ENCODE data around the gene PPTC7.
"Not testable (repeated sequence)": the region's sequence is repeated elsewhere in the genome, so short reads cannot be mapped to it uniquely, and the experiment has no call there.

PPTC7 gene

DNA sequence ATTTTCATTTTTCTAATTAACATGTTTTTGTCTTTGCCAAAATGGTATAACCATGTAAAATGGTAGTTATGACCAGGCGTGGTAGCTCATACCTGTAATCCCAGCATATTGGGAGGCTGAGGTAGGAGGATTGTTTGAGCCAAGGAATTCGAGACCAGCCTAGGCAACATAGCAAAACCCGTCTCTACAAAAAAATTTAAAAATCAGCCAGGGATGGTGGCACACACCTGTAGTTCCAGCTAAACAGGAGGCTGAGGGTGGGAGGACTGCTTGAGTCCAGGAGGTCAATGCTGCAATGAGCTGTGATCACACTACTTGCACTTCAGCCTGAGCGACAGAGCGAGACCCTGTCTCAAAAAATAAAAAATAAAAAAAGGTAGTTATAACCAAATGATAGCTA, 23.1 kb downstream of the PPTC7 start:
- DNase-seq: no peak

DNA sequence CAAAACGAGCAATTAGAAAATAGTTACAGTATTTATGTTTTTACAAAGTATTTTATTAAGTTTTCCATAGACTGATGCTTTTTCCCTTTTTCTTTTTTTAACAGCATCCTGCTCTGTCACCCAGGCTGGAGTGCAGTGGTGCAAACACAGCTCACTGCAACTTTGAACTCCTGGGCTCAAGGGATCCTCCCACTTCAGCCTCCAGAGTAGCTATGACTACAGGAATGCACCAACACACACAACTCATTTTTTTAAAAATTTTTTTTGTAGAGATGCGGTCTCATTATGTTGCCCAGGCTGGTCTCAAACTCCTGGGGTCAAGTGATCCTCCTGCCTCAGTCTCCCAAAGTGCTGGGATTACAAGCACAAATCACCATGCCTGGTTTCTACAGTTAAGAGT, 24.2 kb downstream of the PPTC7 start:
- DNase-seq: not testable (repeated sequence)

DNA sequence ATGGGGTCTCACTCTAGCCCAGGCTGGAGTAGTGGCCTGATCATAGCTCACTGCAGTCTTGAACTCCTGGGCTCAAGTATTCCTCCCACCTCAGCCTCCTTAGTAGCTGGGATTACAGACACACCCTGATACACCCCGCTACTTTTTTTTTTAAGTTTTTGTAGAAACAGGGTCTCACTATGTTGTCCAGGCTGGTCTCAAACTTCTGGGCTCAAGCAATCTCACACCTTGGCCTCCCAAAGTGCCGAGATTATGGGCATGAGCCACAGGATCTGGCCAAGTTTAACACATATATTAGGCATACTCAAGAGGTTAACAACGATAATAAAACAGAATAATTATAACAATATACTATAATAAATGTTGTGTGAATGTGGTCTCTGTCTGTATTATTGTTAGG, 25.8 kb downstream of the PPTC7 start:
- DNase-seq: no peak

DNA sequence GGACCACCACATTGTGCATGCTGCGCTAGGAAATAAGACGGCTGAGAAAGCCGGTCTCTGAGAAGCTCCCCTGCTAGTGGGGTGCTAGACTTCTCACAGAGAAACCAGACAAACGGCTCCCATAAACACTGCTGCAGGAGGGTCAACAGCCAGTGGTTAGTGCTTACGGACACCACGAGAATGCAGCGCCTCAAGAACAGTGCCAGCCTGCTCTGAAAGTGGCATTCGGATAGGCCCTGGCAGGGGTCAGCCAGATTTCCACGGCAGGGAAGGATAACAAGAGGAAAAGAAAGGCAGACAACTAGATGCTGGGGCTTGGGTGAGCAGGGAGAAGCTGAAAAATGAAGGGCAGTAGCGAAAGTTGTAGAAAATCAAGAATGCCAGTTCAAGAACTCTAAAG, 26.4 kb downstream of the PPTC7 start:
- DNase-seq: no peak

DNA sequence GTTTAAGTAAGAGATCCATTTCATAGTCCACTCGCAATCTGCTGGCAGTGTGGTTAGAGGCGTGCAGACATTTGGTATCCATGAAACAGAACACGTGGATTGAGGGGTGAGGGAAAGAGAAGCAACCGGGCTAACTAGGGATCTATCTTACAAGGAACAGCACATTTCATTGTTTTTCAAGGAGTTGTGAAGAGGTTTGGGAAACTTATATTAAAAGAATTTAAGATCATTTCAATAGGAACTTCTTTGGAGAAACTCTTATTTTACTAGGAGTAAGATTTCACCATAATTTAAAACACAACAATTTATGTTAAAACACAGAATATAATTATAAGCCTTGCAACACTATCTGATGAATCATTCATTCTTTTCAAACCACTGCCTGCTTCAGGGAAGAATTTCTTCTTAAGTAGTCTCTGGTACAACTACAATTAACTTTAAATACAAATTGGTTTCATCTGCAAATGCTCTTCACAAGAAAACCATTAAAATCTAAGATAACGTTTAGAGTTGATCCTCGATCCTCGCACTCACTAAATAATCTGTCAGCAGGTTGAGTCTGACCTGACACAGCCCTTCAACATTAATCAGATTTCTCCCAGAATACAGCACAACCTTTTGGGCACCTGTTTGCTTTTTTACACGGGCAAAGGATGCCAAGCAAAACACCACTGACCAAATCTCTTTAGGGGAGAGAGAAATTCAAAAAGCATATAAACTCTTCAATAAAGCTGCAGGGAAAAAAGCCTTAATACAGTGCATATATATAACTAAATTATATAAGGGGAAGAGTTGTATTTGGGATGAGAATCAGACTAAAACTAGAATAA, 27.3 kb downstream of the PPTC7 start:
- DNase-seq: no peak

DNA sequence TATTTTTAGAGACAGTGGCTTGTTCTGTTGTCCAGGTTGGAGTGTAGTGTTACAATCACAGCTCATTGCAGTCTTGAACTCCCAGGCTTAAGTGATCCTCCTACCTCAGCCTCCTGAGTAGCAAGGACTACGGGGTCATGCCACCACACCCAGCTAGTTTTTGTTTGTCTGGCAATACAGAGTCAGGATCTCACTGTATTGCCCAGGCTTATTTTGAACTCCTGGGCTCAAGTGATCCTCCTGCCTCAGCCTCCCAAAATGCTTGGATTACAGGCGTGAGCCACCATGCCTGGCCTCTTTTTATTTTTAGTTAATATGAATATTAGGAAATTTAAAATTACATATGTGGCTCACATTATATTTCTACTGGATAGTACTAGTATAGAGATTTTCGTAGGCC, 28.9 kb downstream of the PPTC7 start:
- DNase-seq: no peak

DNA sequence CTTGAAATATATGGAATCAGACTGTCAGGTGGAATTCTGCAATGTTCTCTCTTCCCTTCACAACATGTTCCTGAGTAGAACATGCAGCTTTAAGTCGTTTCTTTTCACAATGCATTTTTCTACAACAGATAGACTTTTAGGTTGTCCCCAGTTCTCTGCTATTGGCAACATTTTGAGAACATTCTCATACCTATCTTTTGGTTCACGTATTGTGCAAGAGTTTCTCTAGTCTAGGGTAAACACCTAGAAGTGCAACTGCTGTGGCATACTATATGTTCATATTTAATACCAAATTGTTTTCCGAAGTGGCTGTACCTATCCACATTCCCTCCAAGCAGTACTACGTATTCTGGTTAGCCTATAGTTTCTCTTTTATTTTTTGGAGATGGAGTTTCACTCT, 32.1 kb downstream of the PPTC7 start:
- no peak for DNase-seq

DNA sequence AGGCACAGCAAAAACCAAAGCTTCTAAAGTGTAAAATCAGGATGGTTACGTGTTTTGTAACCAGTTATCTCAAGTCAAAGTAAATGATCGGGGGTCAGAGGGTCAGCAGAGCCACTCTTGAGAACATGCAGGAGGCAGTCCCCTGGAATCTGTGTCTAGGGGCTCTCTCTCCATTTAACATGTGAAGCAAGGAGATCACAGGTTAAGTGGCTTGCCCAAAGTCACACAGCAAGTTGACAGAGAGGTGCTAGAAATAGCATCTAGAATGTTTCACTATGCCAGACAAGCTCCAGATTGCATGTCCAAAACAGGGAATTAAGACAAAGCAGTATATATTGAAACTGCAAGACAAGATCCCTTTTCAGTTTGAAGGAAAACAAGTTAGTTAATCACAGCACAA, 33.4 kb downstream of the PPTC7 start:
- no peak for DNase-seq

DNA sequence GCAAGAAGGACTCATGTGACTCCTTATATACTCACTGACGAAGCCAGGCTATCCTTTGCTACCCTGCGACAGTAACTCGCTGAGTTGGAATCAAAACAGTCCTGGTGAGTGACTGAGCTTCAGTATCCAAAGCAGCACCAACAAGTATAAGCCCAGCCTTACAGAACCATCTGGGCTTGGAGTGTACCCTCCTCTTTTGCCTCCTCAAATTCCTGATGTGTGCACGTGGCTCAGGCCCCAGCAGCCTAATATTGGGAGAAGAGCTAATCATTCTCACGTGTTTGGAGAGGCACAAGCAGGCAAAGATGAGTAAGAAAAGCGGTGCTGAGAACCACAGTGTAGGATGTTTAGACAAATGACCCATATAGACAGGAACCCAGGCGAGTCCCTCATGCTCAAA, 34.4 kb downstream of the PPTC7 start:
- DNase-seq: no peak

DNA sequence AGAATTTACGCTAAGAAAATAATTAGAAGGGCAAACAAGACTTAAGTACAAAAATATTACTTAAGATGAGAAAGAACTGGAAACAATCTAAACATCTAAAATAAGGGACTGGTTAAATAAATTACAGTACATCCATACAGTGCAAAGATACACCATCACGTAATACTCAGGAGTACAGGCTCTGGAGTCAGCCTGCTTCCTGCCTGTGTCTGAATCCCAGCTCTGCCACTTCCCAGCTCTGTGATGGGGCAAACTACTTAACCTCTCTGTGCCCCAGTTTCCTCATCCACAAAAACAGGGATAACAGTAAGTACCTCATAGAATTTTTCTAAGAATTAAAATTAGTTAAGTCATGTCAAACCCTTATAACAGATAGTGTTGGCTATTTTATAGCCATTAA, 36.0 kb downstream of the PPTC7 start:
- no peak for DNase-seq

DNA sequence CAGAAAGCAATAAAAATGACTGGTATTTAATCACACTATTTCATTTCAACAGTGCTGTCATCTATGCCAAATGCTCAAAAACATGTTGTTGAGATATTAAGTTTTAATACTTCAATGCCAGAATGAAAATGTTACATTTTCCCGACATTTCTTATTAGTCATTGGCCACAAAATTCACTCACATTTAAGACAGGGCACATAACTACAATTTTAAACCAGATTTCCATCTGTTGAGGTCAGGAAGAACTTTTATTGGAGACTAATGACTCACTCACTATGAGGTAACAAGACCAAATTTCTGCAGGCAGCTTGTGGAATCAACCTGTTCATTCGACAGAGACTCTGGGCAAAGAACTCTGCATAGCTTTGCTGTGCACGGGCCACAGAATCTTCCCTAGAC, 36.8 kb downstream of the PPTC7 start:
- no peak for DNase-seq

DNA sequence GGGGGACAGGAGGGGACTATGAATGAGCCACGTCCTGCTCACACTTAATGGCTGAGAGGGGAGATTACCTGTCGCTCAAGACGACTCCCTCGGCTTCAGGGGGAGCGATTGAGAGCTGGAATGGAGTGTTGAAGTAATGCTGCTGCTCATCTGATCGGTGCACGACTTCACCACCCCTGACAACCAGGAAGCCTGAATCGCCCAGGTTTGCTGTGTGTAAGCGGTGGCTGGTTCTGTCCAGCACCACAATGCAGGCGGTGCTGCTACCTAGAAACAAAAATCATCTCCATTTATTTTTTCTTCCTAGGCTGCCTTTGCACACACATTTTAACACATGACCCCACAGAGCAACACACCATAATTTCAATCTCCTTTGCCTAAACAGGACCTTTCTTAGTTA, 37.3 kb downstream of the PPTC7 start:
- no peak for DNase-seq

DNA sequence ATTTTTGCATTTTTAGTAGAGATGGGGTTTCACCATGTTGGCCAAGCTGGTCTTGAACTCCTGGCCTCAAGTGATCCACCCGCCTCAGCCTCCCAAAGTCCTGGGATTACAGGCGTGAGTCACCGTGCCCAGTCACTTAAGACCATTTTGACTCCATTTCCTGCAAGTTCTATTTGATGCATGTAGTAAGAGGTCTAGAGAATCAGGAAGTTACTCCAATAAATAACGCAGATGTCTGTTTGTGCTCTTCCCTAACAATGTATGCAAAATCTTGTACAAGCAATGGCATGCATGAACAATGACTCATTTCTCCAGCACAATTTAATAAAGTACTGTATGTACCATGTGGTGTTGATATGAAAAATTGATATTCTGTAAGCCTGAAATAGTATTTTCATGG, 37.9 kb downstream of the PPTC7 start:
- not testable (repeated sequence) for DNase-seq

DNA sequence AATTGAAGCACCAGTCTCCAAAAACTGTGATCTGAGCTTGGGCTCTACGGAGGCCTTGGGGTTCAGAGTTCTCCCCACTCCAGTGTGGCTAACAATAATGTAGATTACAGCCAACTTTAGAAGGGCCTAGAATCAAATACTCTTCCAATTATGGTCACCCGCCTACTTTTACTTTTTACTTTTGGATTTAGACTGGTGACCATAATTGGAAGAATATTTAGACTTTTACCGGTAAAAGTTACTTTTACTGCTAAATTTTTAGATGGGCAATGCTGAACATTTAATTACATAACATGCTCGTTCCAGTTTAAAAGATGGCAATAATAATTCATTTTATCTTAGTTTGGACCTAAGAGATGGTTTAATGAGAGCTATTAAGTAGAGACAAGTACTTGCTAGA, 39.2 kb downstream of the PPTC7 start:
- DNase-seq: no peak

DNA sequence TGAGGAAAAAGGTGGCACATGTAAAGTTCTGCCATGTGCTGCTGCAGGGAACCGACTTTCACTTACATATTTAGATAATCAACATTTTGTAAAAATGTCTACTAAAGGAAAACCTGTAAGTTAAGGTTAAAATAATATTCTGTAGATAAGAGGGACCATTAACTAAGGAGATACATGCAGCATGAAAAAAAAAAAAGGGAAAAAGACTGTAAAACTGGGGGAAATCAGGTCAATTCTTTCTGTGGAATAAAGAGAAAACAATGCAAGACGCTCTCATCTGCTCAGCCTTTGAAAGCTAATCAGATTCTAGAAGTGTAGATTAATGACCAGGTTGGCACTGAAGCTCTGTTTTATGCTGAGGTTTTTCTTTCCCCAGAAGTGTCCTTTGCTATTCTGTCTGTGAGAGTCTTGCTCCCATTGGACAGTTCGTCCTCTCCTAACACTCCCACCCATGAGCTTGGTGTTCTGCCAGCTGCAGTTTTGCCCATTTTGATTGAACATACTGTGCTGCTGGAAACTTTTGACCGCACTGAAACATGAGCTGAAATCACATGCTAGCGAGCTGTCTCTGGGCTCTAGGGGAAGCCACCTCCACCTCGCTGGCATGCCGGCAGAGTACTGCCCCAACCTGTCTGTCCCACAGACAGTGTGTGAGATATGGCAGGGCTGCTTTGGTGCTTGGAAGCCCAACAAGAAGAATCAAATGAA, 39.7 kb downstream of the PPTC7 start:
- no peak for DNase-seq

DNA sequence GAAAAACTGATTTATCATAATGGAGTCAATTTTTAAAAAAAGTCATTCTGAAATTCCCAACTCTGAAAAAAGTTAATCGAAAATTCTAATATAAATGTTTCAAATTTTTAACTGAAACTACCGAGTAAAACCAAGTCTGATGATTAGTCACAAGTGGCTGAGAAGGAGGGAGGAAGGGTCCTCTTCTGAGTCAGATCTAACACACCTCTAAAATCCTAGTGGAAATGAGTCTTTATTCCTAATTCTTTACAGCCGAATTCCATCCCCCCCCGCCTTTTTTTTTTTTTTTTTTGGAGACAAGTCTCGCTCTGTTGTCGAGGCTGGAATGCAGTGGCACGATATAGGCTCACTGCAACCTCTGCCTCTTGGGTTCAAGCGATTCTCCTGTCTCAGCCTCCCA, 43.1 kb downstream of the PPTC7 start:
- DNase-seq: no peak

DNA sequence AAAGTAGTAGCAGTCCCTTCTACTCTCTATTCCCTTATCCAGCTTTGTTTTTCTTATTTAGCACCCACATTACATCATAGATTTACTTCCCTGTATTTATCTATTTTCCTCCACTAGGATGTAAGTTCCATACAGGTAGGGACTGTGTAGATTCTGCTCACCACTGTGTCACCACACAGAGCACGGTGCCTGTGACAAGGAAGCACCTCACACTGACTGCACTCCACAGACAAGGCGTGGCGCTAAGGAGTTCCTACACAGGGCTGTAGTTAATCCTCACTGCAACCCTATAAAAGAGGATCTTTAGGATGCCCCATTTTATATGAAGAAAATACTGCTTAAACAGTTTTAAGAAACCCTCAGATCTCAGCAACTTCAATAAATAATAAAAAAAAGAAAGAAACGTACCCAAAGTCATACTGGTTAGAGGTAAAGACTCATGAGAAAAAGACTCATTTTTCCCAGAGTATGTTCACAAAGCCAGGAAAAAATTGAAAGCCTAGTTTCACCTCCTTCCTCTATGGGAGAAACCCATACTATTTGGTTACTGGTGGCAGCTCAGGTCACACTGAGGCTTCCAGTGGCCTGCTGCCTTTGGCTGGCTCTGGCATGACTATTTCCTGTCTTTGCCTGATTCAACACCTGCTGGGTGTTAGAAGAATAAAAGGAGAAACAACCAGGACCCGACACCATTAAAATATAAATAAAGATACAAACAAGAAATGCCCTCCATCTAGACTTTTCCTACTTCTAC, 44.1 kb downstream of the PPTC7 start:
- no peak for DNase-seq

DNA sequence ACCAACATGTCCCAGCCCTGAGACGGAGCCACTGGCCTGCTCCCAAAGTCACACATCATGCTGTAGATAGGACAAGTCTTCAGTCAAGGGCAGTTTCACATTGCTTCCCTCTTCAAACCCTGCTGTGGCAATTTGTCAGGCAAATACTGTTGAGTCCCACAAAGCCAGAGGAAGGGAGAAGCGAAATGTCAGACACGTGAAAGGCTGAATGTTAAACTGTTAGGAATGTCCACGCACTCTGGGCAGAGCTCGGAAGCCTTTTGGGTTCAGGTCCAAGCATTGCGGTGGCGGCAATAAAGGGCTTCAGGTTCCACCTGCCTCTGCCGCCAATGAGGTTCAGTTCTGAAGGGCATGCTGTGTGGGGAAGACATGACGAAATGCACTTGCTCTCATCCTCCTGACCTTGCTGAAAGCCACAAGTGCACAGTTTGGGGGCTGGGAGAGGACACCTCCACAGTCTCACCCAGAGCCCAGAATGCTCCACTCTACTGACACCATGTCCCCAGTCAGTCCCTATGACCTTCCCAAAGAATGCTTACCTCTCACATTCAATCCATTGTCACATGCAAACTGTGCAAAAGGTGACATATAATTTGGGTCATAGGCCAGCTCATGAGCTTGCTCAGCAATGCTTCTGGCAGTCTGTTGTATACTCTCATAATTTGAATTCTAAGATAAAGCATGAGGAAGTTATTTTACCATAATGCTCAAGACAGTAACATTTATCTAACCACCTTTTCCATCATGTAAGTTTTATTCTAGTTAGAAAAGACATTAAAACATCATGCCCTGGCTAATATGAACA, 45.3 kb downstream of the PPTC7 start:
- DNase-seq: no peak

DNA sequence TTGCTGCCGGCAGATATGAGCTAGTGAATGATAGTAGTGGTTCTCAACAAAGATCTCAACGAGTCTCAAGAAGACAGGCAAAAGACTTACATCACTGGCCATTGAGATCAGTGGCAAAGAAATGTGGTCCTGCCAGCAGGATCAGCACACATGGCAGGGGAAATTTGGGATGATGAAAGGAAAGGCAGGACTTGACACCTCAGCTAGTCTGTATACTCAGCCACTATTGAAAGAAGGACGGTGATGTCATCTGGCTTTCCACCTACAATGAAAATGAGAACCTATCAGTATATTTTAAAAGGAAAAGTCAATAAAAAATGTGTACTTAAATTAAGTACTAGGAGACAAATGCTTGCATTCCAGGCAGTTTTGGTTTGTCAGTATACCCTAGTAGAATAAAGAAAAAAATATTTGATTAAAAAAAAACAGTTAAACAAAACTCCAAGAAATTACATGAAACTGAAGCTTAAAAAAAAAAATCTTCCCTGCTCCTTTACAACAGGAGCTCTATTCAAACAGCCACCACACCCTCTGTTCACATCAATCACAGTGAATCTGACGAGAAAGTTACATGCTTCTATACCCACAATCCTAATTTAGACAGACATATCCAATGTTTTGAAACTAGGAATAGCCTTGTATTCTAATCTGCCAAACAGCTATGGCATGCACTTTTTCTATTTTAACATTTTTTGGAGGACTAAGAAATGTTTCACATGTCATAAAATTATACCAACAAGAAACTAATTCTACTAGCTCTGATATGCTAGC, 46.1 kb downstream of the PPTC7 start:
- no peak for DNase-seq

DNA sequence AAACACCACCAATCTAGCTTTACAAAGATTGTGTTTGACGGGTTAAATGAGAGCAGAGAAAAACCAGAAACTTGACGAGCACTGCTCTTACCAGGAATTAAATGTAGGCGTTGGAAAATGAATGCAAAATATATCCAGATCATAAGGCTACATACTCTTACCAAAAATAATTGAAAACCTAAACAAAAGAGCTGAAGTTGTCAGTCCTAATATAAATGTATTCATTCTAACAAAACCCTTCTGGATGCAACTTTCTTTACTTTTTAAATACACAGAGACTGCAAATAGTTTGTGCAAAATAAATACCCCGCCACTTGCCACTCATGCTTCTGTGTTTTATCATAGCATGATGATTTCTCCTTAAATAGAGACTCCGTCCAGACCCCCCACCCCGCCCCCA, 48.3 kb downstream of the PPTC7 start:
- DNase-seq: no peak

DNA sequence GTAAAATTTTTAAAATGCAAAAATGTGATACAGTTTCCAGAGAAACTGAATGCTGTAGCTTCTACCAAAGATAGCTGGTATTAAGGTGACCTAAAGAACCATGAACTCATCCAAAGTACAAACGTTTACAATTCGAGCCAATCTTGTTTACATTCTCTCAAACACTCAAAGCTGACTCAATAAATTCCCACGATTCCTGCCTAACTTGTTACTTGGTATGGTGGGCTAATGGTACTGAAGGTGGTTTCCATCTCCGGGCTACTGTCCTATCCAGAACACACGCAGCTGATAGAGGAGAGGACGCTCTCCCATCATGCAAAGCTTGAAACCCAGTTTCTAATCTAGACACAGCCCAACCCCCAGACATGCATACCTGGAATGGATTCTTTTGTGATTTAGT, 49.5 kb downstream of the PPTC7 start:
- no peak for DNase-seq

DNA sequence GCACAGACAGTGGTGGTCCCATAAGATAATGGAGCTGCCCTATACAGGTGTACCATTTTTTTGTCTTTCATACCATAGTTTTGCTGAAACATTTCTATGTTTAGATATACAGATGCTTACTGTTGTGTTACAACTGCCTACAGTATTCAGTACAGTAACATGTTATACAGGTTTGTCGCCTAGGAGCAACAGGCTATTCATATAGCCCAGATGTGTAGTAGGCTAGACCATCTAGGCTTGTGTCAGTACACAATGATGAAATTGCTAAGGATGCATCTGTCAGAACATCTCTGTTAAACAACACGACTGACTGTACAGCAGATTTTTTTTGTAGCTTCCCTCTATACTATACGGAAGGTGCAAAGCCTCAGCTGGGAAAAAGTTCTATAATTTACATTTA, 50.5 kb downstream of the PPTC7 start:
- DNase-seq: no peak

All from activated T-cell treated with anti-CD3 and anti-CD28 coated beads for 4 hours (primary cell).